OCI-LY1 (cell line): Measurements from ENCODE around the gene LRRN3.

Source experiments
- H2AFZ ChIP-seq: fragments of 200-600 bp; sonication (generic), shearing (Covaris generic); 2 replicates; pipeline ENCODE4 v1.6.0; 2014; ENCODE audit warnings: antibody characterized with exemption, mild to moderate bottlenecking, low read length
- H3F3A ChIP-seq: fragments of 200-600 bp; sonication (generic), shearing (Covaris generic); 2 replicates; pipeline ENCODE4 v1.6.0; 2014; ENCODE audit warnings: mild to moderate bottlenecking, antibody characterized with exemption, low read length, moderate library complexity; ENCODE audit not compliant: insufficient read depth
- H3K27ac ChIP-seq: fragments of 200-600 bp; sonication (generic); 2 replicates; pipeline ENCODE4 v1.5.1; 2014; ENCODE audit warnings: low read length, mixed run types, mild to moderate bottlenecking, low read depth; ENCODE audit not compliant: poor library complexity, severe bottlenecking
- H3K27me3 ChIP-seq: fragments of 200-600 bp; sonication (generic); 2 replicates; pipeline ENCODE4 v1.6.0; 2014; ENCODE audit warnings: antibody characterized with exemption, mild to moderate bottlenecking, low read length, moderate library complexity; ENCODE audit not compliant: insufficient read depth
- H3K36me3 ChIP-seq: fragments of 200-600 bp; sonication (generic); 2 replicates; pipeline ENCODE4 v1.6.1; 2014; ENCODE audit warnings: mild to moderate bottlenecking, antibody characterized with exemption, low read length, moderate library complexity, mixed read lengths; ENCODE audit not compliant: insufficient read depth
- H3K4me1 ChIP-seq: fragments of 200-600 bp; sonication (generic); 2 replicates; pipeline ENCODE4 v1.5.1; 2014; ENCODE audit warnings: mild to moderate bottlenecking, low read length, moderate library complexity; ENCODE audit not compliant: insufficient read depth, severe bottlenecking
- H3K4me2 ChIP-seq: fragments of 200-600 bp; sonication (generic), shearing (Covaris generic); 2 replicates; pipeline ENCODE4 v1.6.1; 2014; ENCODE audit warnings: low read length
- H3K4me3 ChIP-seq: fragments of 200-600 bp; sonication (generic); 2 replicates; pipeline ENCODE4 v1.5.1; 2014; ENCODE audit warnings: low read length, low read depth, mild to moderate bottlenecking, mixed read lengths; ENCODE audit not compliant: poor library complexity, severe bottlenecking
- H3K79me2 ChIP-seq: fragments of 200-600 bp; shearing (Covaris generic); 2 replicates; pipeline ENCODE4 v1.6.1; 2016; ENCODE audit warnings: mixed run types, low read length, mixed read lengths; ENCODE audit not compliant: insufficient read depth
- H3K9ac ChIP-seq: fragments of 200-600 bp; sonication (generic), shearing (Covaris generic); 2 replicates; pipeline ENCODE4 v1.6.1; 2014; ENCODE audit warnings: mild to moderate bottlenecking, low read length, mixed read lengths
- H3K9me2 ChIP-seq: fragments of 200-600 bp; sonication (generic), shearing (Covaris generic); 2 replicates; pipeline ENCODE4 v1.6.1; 2014; ENCODE audit warnings: low read depth, mild to moderate bottlenecking, low read length, mixed read lengths
- H3K9me3 ChIP-seq: fragments of 200-600 bp; shearing (Covaris generic); 2 replicates; pipeline ENCODE4 v1.6.1; 2014; ENCODE audit warnings: low read length, mixed read lengths
- H4K20me1 ChIP-seq: fragments of 200-600 bp; sonication (generic), shearing (Covaris generic); 2 replicates; pipeline ENCODE4 v1.6.0; 2016; ENCODE audit warnings: mild to moderate bottlenecking, low read length; ENCODE audit not compliant: insufficient read depth
- EZH2 ChIP-seq: fragments of 200-600 bp; sonication (generic), shearing (Covaris generic); IDR thresholded peaks from 2 replicates; pipeline ENCODE4 v1.8.0; 2017; ENCODE audit warnings: borderline replicate concordance, mixed run types, mild to moderate bottlenecking, antibody characterized with exemption, low read length, moderate library complexity, mixed read lengths
- TF ChIP-seq, protein P1 (sequence below): fragments of 200-600 bp; sonication (generic), shearing (Covaris generic); IDR thresholded peaks from 2 replicates; pipeline ENCODE4 v1.5.1; 2017; ENCODE audit warnings: mild to moderate bottlenecking, antibody characterized with exemption, low read length, moderate library complexity, mixed read lengths

Gene LRRN3

DNA sequence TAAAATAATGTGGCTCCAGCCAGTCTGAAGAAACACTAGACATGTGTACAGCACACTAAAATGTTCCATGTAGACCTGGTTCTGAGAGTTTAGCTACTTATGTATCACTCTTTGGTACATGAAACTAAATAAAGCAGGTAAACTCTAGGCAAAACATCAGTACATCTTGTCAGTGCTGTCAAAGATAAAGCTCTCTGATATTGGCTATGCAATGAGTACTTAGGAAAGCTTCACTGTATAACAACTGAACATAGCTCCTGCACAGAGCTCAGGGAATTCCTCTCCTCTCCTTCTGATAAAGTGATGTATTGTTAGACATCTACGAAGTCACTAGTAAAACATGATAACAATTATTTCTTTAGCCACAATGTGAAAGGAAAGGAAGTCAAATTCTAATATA is 3.5 kb downstream of the LRRN3 start:
- Histone ChIP-seq H3K9ac (peak overlapping the region; percentile 9; the same call in 1 of the 2 replicates), H3K79me2 (peaks cover 14% of the 10 kb centered on the region), H2AFZ (no peak overlapping the region), H3K9me3 (no peaks in the 10 kb centered on the region), H3K36me3 (no peaks in the 10 kb centered on the region), H3F3A (no peaks in the 10 kb centered on the region), H3K9me2 (no peaks in the 10 kb centered on the region), H4K20me1 (no peaks in the 10 kb centered on the region), H3K27me3 (no peaks in the 10 kb centered on the region), H3K4me1 (peaks cover 96% of the 10 kb centered on the region), H3K4me2 (peak overlapping the region; percentile 57), H3K27ac (peak overlapping the region; percentile 56), H3K4me3 (peak overlapping the region; percentile 58)
- TF ChIP-seq EZH2, result no peak
- TF ChIP-seq, protein P1, sequence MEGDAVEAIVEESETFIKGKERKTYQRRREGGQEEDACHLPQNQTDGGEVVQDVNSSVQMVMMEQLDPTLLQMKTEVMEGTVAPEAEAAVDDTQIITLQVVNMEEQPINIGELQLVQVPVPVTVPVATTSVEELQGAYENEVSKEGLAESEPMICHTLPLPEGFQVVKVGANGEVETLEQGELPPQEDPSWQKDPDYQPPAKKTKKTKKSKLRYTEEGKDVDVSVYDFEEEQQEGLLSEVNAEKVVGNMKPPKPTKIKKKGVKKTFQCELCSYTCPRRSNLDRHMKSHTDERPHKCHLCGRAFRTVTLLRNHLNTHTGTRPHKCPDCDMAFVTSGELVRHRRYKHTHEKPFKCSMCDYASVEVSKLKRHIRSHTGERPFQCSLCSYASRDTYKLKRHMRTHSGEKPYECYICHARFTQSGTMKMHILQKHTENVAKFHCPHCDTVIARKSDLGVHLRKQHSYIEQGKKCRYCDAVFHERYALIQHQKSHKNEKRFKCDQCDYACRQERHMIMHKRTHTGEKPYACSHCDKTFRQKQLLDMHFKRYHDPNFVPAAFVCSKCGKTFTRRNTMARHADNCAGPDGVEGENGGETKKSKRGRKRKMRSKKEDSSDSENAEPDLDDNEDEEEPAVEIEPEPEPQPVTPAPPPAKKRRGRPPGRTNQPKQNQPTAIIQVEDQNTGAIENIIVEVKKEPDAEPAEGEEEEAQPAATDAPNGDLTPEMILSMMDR, result no peak

DNA sequence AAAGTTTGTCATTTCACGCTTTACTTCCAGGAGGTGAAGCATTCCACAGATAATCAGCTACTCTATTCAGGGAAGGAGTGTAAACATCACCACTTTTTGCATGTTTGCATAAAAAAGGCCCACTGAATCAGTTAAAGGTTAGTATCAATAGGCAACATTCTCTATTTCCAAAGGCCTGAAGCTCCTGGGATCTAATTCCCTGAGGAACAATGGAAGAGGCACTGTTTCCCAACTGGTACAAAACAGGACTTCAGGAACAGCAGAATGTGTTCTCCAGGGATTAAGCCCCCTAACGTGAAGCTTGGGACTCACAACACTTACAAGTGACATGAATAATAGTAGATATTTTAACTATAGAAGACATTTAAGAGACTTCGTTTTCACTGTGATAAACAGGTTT is 6.1 kb downstream of the LRRN3 start:
- Histone ChIP-seq H3K9me3 (no peaks in the 10 kb centered on the region), H3F3A (no peaks in the 10 kb centered on the region), H3K27me3 (no peaks in the 10 kb centered on the region), H3K4me2 (no peak overlapping the region), H3K9me2 (no peaks in the 10 kb centered on the region), H3K79me2 (peaks cover 9% of the 10 kb centered on the region; the same call in 1 of the 2 replicates), H2AFZ (no peak overlapping the region), H3K4me1 (peaks cover 72% of the 10 kb centered on the region), H4K20me1 (no peaks in the 10 kb centered on the region), H3K36me3 (no peaks in the 10 kb centered on the region), H3K27ac (no peak overlapping the region), H3K4me3 (no peak overlapping the region), H3K9ac (no peak overlapping the region)
- TF ChIP-seq, protein P1, result no peak
- TF ChIP-seq EZH2, result no peak

DNA sequence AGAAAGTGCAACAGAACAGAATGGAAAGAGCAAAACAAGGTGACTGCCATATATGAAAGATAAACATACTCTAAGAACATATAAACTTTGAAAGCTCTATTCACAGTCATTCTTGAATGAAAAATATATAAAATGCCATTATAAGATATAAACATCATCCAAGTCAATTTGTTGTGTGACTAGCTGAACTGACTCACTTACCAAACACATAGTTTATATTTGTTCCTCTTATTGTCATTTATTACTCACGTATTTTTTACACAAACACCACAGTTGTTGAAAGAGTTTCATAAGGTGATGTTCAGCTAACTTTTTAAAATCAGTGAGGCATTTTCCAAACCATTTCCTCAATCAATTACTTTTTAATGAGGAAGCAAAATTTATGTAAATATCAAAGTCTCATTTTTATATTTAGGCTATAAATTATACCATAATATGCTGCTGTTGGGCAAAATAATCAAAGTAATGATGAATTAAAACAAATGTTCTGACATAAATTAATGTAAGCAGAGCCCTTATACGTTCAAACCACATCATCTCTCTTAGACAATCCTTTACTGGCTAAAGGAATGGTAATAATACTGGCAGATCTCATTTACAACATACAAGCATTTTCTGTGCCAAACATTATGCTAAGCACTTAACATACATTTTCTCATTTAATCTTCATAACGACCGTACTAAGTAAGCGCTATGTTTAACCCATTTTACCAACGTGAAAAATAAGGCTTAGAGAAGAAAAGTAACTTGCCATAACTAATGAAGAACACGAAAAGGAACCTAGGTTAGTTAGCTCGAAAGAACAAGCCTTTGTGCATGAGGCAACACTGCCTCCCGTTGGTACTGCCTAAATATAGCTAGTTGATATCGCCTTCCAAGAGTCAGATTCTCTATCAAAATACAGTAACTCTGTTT is 7.3 kb downstream of the LRRN3 start:
- no peaks in the 10 kb centered on the region for H3F3A ChIP-seq
- no peaks in the 10 kb centered on the region for H3K36me3 ChIP-seq
- H3K4me2 ChIP-seq, result peak overlapping the region; percentile 40
- no peaks in the 10 kb centered on the region for H3K9me2 ChIP-seq
- no peaks in the 10 kb centered on the region for H3K27me3 ChIP-seq
- H4K20me1 ChIP-seq, result no peaks in the 10 kb centered on the region
- H3K4me3 ChIP-seq, result no peak overlapping the region
- H3K79me2 ChIP-seq, result peaks cover 7% of the 10 kb centered on the region; the same call in 1 of the 2 replicates
- H2AFZ ChIP-seq, result peak overlapping the region; percentile 15; the same call in 1 of the 2 replicates
- H3K27ac ChIP-seq, result peak overlapping the region; percentile 13
- H3K9me3 ChIP-seq, result no peaks in the 10 kb centered on the region
- H3K4me1 ChIP-seq, result peaks cover 59% of the 10 kb centered on the region
- H3K9ac ChIP-seq, result no peak overlapping the region
- TF ChIP-seq, protein P1, result peak; percentile 98
- no peak for TF ChIP-seq EZH2
